ENCODE data around the gene ADAM23. TPM values are rescaled to one million over a fixed set of nuclear protein-coding genes. Genes with fewer than 3 reads are reported as not detected.

Gene ADAM23
- total and polyA plus RNA-seq, 2 experiments from 2014 or later = 11.8 to 15.9 TPM

DNA sequence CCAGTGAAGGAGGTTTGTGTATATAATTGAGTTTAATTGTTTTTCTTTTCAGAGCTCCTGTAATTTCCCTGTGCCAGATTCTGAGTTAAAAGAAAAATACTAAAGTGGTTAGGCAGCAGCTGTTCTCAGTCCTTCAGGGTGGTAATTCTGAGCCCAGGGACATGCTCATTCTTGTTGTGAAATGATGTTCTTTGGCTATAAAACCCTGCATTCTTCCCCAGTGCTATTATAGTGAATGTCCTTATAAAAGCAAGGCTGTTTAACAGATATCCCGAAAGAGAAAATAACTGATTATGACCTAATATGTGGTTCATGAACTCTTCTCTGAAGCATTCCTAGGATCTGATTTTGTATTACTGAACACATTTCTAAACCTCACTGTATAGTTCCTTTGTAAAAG lies 34.0 kb downstream of the ADAM23 start:
- H3K36me3 ChIP-seq (ENCODE audit: insufficient read depth) = no peaks in the 10 kb centered on the region; the same call in 1 of the 2 replicates
- no peaks in the 10 kb centered on the region for H3K79me2 ChIP-seq (replicated peaks; ENCODE audit: insufficient read depth)
- H3K27me3 ChIP-seq (ENCODE audit: insufficient read depth) = no peaks in the 10 kb centered on the region
- no peak overlapping the region for H3K27ac Mint-ChIP-seq
- H3K9me3 Mint-ChIP-seq = 0 out of 3 replicates have a peak, but pooled peaks cover 5% of the 10 kb centered on the region
- ATAC-seq (no peak), DNase-seq (ENCODE audit: low spot score) (no peak)
- H2AFZ ChIP-seq = no peak overlapping the region
- H3K4me1 ChIP-seq (ENCODE audit: insufficient read depth) = peaks cover 6% of the 10 kb centered on the region; the same call in 1 of the 2 replicates
- H3K4me1 Mint-ChIP-seq = peaks cover 10% of the 10 kb centered on the region
- no peaks in the 10 kb centered on the region for H3K9me2 ChIP-seq (ENCODE audit: insufficient read depth)
- H4K20me1 ChIP-seq (replicated peaks; ENCODE audit: insufficient read depth) = no peaks in the 10 kb centered on the region
- H3K27ac ChIP-seq (ENCODE audit: low read depth) = no peak overlapping the region
- H3K4me3 Mint-ChIP-seq = no peak overlapping the region
- H3K4me3 ChIP-seq = no peak overlapping the region
- no peaks in the 10 kb centered on the region for H3K27me3 Mint-ChIP-seq (ENCODE audit: insufficient read depth, low read depth, poor library complexity)
- H3K4me2 ChIP-seq = no peak overlapping the region
- TF ChIP-seq, protein P1, sequence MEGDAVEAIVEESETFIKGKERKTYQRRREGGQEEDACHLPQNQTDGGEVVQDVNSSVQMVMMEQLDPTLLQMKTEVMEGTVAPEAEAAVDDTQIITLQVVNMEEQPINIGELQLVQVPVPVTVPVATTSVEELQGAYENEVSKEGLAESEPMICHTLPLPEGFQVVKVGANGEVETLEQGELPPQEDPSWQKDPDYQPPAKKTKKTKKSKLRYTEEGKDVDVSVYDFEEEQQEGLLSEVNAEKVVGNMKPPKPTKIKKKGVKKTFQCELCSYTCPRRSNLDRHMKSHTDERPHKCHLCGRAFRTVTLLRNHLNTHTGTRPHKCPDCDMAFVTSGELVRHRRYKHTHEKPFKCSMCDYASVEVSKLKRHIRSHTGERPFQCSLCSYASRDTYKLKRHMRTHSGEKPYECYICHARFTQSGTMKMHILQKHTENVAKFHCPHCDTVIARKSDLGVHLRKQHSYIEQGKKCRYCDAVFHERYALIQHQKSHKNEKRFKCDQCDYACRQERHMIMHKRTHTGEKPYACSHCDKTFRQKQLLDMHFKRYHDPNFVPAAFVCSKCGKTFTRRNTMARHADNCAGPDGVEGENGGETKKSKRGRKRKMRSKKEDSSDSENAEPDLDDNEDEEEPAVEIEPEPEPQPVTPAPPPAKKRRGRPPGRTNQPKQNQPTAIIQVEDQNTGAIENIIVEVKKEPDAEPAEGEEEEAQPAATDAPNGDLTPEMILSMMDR (conservative IDR thresholded peaks at IDR 0.05; ENCODE audit: low read depth in 2 of 2) = no peak
- TF ChIP-seq CREB1 (CRISPR knock-in tag; IDR thresholded peaks at IDR 0.05; ENCODE audit: low read depth) = no peak
- no peak for TF ChIP-seq EZH2 (IDR thresholded peaks at IDR 0.05; ENCODE audit: low read depth, unreplicated experiment)
- TF ChIP-seq, protein P2, sequence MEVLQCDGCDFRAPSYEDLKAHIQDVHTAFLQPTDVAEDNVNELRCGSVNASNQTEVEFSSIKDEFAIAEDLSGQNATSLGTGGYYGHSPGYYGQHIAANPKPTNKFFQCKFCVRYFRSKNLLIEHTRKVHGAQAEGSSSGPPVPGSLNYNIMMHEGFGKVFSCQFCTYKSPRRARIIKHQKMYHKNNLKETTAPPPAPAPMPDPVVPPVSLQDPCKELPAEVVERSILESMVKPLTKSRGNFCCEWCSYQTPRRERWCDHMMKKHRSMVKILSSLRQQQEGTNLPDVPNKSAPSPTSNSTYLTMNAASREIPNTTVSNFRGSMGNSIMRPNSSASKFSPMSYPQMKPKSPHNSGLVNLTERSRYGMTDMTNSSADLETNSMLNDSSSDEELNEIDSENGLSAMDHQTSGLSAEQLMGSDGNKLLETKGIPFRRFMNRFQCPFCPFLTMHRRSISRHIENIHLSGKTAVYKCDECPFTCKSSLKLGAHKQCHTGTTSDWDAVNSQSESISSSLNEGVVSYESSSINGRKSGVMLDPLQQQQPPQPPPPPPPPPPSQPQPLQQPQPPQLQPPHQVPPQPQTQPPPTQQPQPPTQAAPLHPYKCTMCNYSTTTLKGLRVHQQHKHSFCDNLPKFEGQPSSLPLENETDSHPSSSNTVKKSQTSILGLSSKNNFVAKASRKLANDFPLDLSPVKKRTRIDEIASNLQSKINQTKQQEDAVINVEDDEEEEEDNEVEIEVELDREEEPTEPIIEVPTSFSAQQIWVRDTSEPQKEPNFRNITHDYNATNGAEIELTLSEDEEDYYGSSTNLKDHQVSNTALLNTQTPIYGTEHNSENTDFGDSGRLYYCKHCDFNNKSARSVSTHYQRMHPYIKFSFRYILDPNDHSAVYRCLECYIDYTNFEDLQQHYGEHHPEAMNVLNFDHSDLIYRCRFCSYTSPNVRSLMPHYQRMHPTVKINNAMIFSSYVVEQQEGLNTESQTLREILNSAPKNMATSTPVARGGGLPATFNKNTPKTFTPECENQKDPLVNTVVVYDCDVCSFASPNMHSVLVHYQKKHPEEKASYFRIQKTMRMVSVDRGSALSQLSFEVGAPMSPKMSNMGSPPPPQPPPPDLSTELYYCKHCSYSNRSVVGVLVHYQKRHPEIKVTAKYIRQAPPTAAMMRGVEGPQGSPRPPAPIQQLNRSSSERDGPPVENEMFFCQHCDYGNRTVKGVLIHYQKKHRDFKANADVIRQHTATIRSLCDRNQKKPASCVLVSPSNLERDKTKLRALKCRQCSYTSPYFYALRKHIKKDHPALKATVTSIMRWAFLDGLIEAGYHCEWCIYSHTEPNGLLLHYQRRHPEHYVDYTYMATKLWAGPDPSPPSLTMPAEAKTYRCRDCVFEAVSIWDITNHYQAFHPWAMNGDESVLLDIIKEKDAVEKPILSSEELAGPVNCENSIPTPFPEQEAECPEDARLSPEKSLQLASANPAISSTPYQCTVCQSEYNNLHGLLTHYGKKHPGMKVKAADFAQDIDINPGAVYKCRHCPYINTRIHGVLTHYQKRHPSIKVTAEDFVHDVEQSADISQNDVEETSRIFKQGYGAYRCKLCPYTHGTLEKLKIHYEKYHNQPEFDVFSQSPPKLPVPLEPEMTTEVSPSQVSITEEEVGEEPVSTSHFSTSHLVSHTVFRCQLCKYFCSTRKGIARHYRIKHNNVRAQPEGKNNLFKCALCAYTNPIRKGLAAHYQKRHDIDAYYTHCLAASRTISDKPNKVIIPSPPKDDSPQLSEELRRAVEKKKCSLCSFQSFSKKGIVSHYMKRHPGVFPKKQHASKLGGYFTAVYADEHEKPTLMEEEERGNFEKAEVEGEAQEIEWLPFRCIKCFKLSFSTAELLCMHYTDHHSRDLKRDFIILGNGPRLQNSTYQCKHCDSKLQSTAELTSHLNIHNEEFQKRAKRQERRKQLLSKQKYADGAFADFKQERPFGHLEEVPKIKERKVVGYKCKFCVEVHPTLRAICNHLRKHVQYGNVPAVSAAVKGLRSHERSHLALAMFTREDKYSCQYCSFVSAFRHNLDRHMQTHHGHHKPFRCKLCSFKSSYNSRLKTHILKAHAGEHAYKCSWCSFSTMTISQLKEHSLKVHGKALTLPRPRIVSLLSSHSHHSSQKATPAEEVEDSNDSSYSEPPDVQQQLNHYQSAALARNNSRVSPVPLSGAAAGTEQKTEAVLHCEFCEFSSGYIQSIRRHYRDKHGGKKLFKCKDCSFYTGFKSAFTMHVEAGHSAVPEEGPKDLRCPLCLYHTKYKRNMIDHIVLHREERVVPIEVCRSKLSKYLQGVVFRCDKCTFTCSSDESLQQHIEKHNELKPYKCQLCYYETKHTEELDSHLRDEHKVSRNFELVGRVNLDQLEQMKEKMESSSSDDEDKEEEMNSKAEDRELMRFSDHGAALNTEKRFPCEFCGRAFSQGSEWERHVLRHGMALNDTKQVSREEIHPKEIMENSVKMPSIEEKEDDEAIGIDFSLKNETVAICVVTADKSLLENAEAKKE (CRISPR knock-in tag; IDR thresholded peaks at IDR 0.05) = no peak
- TF ChIP-seq POLR2AphosphoS5 (IDR thresholded peaks at IDR 0.05; ENCODE audit: low read depth) = no peak
- peaks cover 13% of the 10 kb centered on the region; the same call in 2 of the 3 replicates for H3K36me3 Mint-ChIP-seq (ENCODE audit: low read depth)
- no peaks in the 10 kb centered on the region for H3F3A ChIP-seq (replicated peaks; ENCODE audit: low read depth)

Data from GM23338 (cell line).